Activated T-cell treated with anti-CD3 and anti-CD28 coated beads for 24 hours (primary cell): ENCODE measurements around the gene FBXO5.
"Not testable (repeated sequence)": the region's sequence is repeated elsewhere in the genome, so short reads cannot be mapped to it uniquely, and the experiment has no call there.

ENCODE experiments used
- DNase-seq: peaks from one replicate; pipeline ENCODE4 v3.0.0-alpha.2; 2020; ENCODE audit warnings: low read depth

FBXO5 gene

GRCh38 chr6:152982904-152983636, at the start of gene FBXO5:
FBXO5 (minus strand) TSS chr6:152983041; CDS start chr6:152982959, 82 bp downstream.
- DNase-seq, result peak; percentile 97

- no peak for DNase-seq
These were observed 49.5 kb upstream of the FBXO5 start for GRCh38 chr6:153032255-153032882.

GRCh38 chr6:153031335-153031955, 48.6 kb upstream of the FBXO5 start:
- no peak for DNase-seq

GRCh38 chr6:153028963-153029362, 46.1 kb upstream of the FBXO5 start:
- no peak for DNase-seq

GRCh38 chr6:153028286-153028685, 45.4 kb upstream of the FBXO5 start:
- no peak for DNase-seq

- no peak for DNase-seq
These were observed 44.6 kb upstream of the FBXO5 start for GRCh38 chr6:153027480-153027879.

GRCh38 chr6:153024709-153025017, 41.8 kb upstream of the FBXO5 start:
- DNase-seq, result no peak

- peak; percentile 24 for DNase-seq
These were observed 41.3 kb upstream of the FBXO5 start for GRCh38 chr6:153023977-153024708.

GRCh38 chr6:153018355-153018754, 35.5 kb upstream of the FBXO5 start:
- DNase-seq, result no peak

- no peak for DNase-seq
These were observed 34.0 kb upstream of the FBXO5 start for GRCh38 chr6:153016846-153017245.

GRCh38 chr6:153015094-153015640, 32.3 kb upstream of the FBXO5 start:
- no peak for DNase-seq

- no peak for DNase-seq
These were observed 30.6 kb upstream of the FBXO5 start for GRCh38 chr6:153013438-153013837.

GRCh38 chr6:153012856-153013255, 30.0 kb upstream of the FBXO5 start:
- no peak for DNase-seq

- no peak for DNase-seq
These were observed 20.5 kb upstream of the FBXO5 start for GRCh38 chr6:153003366-153003690.

GRCh38 chr6:153002613-153003365, 19.9 kb upstream of the FBXO5 start, which contains the start of gene MTRF1L:
MTRF1L (minus strand) TSS chr6:153002709; CDS start chr6:153002685, 24 bp downstream.
- DNase-seq, result peak; percentile 88

GRCh38 chr6:153001767-153002612, 19.1 kb upstream of the FBXO5 start:
- no peak for DNase-seq

- DNase-seq, result not testable (repeated sequence)
These were observed 17.9 kb upstream of the FBXO5 start for GRCh38 chr6:153000790-153001189.

GRCh38 chr6:153000243-153000642, 17.4 kb upstream of the FBXO5 start:
- DNase-seq, result no peak

GRCh38 chr6:152999538-152999937, 16.7 kb upstream of the FBXO5 start:
- DNase-seq, result not testable (repeated sequence)

GRCh38 chr6:152993847-152994246, 11.0 kb upstream of the FBXO5 start:
- DNase-seq, result no peak

- DNase-seq, result no peak
These were observed 10.6 kb upstream of the FBXO5 start for GRCh38 chr6:152993431-152993830.
